Keratinocyte (primary cell): ENCODE measurements around the gene TACC2.
A peak's percentile ranks its signal among the peaks of the same experiment; 100 is the strongest.

Source experiments
- CTCF ChIP-seq, 3 experiments: IDR thresholded peaks in 1 of 3; conservative IDR thresholded peaks in 1 of 3; optimal IDR thresholded peaks in 1 of 3; 2 replicates in 2 of 3; 3 replicates in 1 of 3; pipeline versions ENCODE3 to v1.5.1; 2011; ENCODE audit warnings: low read length in 3 of 3, mild to moderate bottlenecking in 3 of 3, moderate library complexity in 2 of 3, control low read depth in 1 of 3, inconsistent platforms in 1 of 3; ENCODE audit not compliant: insufficient read depth in 2 of 3; ENCODE audit errors: extremely low read depth in 1 of 3
- EZH2 ChIP-seq: IDR thresholded peaks from one replicate; pipeline ENCODE4 v1.6.1; 2012; ENCODE audit warnings: inconsistent platforms, mild to moderate bottlenecking, low read length, moderate library complexity

GRCh38 chr10:122154545-122155366 lies 165.8 kb downstream of the TACC2 start:
- TF ChIP-seq CTCF (optimal IDR thresholded peaks at IDR 0.05 in 1 of 3, IDR thresholded peaks at IDR 0.05 in 1 of 3, conservative IDR thresholded peaks at IDR 0.05 in 1 of 3; ENCODE audit: extremely low read depth in 1 of 3, insufficient read depth in 2 of 3, low read length in 3 of 3) (peak in 1 of 3 experiments; percentile 24), EZH2 (no peak)
